ENCODE data around the gene MPC1. TPM values are rescaled to one million over a fixed set of nuclear protein-coding genes. Genes with fewer than 3 reads are reported as not detected.

MPC1 gene
- total RNA-seq, 2 experiments from 2014 or later = 17.4 to 19.3 TPM

DNA sequence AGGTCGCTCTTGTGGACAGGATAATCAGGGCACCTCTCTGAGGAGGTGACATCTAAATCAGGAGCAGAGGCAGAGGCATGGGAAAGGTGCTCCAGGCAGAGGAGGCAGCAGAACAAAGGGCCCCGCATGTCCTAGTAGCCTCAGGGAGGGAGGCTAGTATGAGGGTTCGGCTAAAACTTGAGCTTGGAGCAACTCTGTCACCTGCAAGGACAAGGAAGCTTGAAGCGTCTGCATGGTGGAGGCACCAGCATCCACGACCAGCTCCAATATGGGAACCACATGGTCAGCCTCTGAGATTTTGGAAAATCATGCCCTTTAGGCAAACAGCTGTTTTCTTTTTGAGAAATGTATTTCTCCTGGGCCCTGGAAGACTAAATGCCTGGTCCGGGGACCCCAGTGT is 13.0 kb upstream of the MPC1 start:
- ChIA-PET CTCF (no interaction called here), POLR2A (no interaction called here)
- Histone ChIP-seq H3K4me3 (ENCODE audit: low read length) (no peak overlapping the region), H3K36me3 (ENCODE audit: insufficient read depth, low read length) (no peaks in the 10 kb centered on the region), H3K27ac (ENCODE audit: low read depth in 1 of 2, low read length in 2 of 2) (no peak overlapping the region), H3K9me3 (ENCODE audit: control insufficient read depth in 1 of 2, insufficient read depth in 1 of 2, low read length in 2 of 2) (peaks cover 0 to 5% of the 10 kb centered on the region in 2 experiments), H3K4me1 (ENCODE audit: insufficient read depth, low read length) (peaks cover 4% of the 10 kb centered on the region), H3K27me3 (ENCODE audit: control insufficient read depth in 1 of 2, insufficient read depth in 2 of 2, low read length in 2 of 2) (peaks cover 0 to 3% of the 10 kb centered on the region in 2 experiments)
- DNase-seq = no peak
- no peaks in the 10 kb centered on the region for H3K36me3 Mint-ChIP-seq (ENCODE audit: low read depth)
- H3K27ac Mint-ChIP-seq = no peak overlapping the region
- H3K4me1 Mint-ChIP-seq (ENCODE audit: low read depth) = no peaks in the 10 kb centered on the region
- intact Hi-C loops (cut with DNase I, micrococcal nuclease) = no loop called here
- no peak for ATAC-seq (ENCODE audit: poor library complexity)
- TF ChIP-seq, protein P1, sequence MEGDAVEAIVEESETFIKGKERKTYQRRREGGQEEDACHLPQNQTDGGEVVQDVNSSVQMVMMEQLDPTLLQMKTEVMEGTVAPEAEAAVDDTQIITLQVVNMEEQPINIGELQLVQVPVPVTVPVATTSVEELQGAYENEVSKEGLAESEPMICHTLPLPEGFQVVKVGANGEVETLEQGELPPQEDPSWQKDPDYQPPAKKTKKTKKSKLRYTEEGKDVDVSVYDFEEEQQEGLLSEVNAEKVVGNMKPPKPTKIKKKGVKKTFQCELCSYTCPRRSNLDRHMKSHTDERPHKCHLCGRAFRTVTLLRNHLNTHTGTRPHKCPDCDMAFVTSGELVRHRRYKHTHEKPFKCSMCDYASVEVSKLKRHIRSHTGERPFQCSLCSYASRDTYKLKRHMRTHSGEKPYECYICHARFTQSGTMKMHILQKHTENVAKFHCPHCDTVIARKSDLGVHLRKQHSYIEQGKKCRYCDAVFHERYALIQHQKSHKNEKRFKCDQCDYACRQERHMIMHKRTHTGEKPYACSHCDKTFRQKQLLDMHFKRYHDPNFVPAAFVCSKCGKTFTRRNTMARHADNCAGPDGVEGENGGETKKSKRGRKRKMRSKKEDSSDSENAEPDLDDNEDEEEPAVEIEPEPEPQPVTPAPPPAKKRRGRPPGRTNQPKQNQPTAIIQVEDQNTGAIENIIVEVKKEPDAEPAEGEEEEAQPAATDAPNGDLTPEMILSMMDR (IDR thresholded peaks at IDR 0.05) = no peak
- no peaks in the 10 kb centered on the region for H3K9me3 Mint-ChIP-seq
- no peak overlapping the region for H3K4me3 Mint-ChIP-seq
- H3K27me3 Mint-ChIP-seq = peaks cover 4% of the 10 kb centered on the region

DNA sequence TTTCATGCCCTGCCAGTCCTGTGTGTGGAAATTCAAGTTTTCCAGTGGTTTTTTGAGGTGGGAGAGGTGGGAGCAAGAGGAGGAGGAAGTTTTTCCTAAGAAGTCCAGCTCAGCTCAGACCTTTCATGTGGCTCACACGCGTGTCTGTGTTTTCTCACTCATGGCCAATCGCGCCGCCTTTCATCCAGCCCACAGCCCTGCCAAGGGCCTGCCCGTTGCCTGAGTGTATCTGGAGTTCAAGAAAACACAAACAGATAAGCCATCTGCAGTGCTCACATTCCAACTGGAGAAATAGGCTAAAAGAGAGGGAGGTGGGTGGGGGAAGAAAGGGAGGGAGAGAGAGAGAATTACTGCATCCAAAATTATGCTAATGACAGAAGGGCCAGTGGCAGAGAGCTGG is 12.6 kb upstream of the MPC1 start:
- no peak overlapping the region for H3K4me3 ChIP-seq (ENCODE audit: low read length)
- DNase-seq = no peak
- H3K9me3 ChIP-seq (ENCODE audit: control insufficient read depth in 1 of 2, insufficient read depth in 1 of 2, low read length in 2 of 2) = peaks cover 0 to 5% of the 10 kb centered on the region in 2 experiments
- POLR2A ChIA-PET = no interaction called here
- no peaks in the 10 kb centered on the region for H3K36me3 ChIP-seq (ENCODE audit: insufficient read depth, low read length)
- ATAC-seq (ENCODE audit: poor library complexity) = no peak
- no peak overlapping the region for H3K27ac ChIP-seq (ENCODE audit: low read depth in 1 of 2, low read length in 2 of 2)
- peaks cover 0 to 3% of the 10 kb centered on the region in 2 experiments for H3K27me3 ChIP-seq (ENCODE audit: control insufficient read depth in 1 of 2, insufficient read depth in 2 of 2, low read length in 2 of 2)
- TF ChIP-seq, protein P1 (IDR thresholded peaks at IDR 0.05) = no peak
- CTCF ChIA-PET = no interaction called here
- intact Hi-C loops (cut with DNase I, micrococcal nuclease) = no loop called here
- Mint-ChIP-seq H3K4me3 (no peak overlapping the region), H3K9me3 (no peaks in the 10 kb centered on the region), H3K27ac (no peak overlapping the region), H3K27me3 (peaks cover 4% of the 10 kb centered on the region), H3K36me3 (ENCODE audit: low read depth) (no peaks in the 10 kb centered on the region), H3K4me1 (ENCODE audit: low read depth) (no peaks in the 10 kb centered on the region)
- no peaks in the 10 kb centered on the region for H3K4me1 ChIP-seq (ENCODE audit: insufficient read depth, low read length)

DNA sequence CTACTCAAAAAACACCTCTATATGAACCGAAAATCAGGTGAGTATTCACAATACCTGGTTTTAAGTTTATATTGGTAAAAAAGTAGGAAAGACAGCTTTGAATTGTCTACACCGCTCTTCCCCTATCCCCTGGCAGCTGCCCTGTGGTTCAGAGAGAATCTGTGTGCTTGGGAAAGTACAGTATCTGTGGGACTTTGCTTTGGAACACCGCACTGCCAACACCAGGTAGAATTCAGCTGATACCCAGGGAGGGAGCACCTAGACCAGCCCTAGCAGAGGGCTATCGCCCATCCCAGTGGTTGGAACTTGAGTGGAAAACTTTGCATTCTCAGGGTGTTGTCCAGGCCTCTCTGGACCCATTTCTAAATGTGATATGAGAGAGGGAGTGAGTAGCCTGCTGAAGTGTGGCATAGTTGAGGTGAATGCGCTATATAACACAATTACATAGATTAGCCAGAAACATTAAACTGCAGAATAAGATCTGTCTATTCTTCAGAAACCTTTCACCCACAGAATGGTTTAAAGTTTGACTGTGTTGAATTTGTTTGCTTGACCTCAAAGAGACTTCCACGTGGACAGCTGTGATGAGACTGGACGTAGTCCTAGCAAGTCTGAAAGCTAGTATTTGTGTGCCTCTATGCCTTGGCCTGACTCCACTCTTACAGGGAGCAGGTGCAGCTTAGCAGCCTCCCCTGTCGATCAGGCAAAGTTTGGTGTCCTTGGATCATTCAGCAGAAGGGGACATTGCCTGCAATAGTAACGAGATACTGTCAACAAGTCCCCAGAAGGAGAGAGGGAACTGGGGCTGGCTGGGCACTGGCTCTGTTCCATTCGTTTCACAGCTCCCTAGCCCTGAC is 11.5 kb upstream of the MPC1 start:
- CTCF ChIA-PET = no interaction called here
- no peak for ATAC-seq (ENCODE audit: poor library complexity)
- H3K27ac ChIP-seq (ENCODE audit: low read depth in 1 of 2, low read length in 2 of 2) = no peak overlapping the region
- no peaks in the 10 kb centered on the region for H3K4me1 Mint-ChIP-seq (ENCODE audit: low read depth)
- peaks cover 0 to 5% of the 10 kb centered on the region in 2 experiments for H3K9me3 ChIP-seq (ENCODE audit: control insufficient read depth in 1 of 2, insufficient read depth in 1 of 2, low read length in 2 of 2)
- H3K4me1 ChIP-seq (ENCODE audit: insufficient read depth, low read length) = no peaks in the 10 kb centered on the region
- POLR2A ChIA-PET = no interaction called here
- peaks cover 4% of the 10 kb centered on the region for H3K27me3 Mint-ChIP-seq
- intact Hi-C loops (cut with DNase I, micrococcal nuclease) = no loop called here
- H3K36me3 ChIP-seq (ENCODE audit: insufficient read depth, low read length) = no peaks in the 10 kb centered on the region
- H3K27me3 ChIP-seq (ENCODE audit: control insufficient read depth in 1 of 2, insufficient read depth in 2 of 2, low read length in 2 of 2) = peaks cover 0 to 3% of the 10 kb centered on the region in 2 experiments
- H3K4me3 ChIP-seq (ENCODE audit: low read length) = no peak overlapping the region
- no peaks in the 10 kb centered on the region for H3K9me3 Mint-ChIP-seq
- TF ChIP-seq, protein P1 (IDR thresholded peaks at IDR 0.05) = no peak
- H3K36me3 Mint-ChIP-seq (ENCODE audit: low read depth) = no peaks in the 10 kb centered on the region
- no peak overlapping the region for H3K4me3 Mint-ChIP-seq
- H3K27ac Mint-ChIP-seq = no peak overlapping the region
- DNase-seq = no peak

Measured in CD4-positive, alpha-beta T cell (primary cell).